Activated T-cell treated with anti-CD3 and anti-CD28 coated beads, Interleukin-2, amount 50 U/mL, for 72 hours (primary cell): ENCODE data around the gene NPC1. TPM values are rescaled to one million over a fixed set of nuclear protein-coding genes. Genes with fewer than 3 reads are reported as not detected.

Experiments used
- ATAC-seq, 2 donors: fragments of 150-1000 bp; cut with Tn5 transposase; replicated peaks in 1 of 2; 2 replicates each; pipeline ENCODE4 v1.10.0; 2021; ENCODE audit warnings: moderate library complexity in 2 of 2, mild to moderate bottlenecking in 1 of 2
- DNase-seq, 2 donors: peaks; one replicate each; pipeline ENCODE4 v3.0.0; 2021 to 2022; ENCODE audit warnings: mixed read lengths in 1 of 2
- H3K27ac Mint-ChIP-seq: one replicate; pipeline ENCODE4 v1.8.0; 2022; ENCODE audit warnings: mild to moderate bottlenecking, moderate library complexity, mixed read lengths
- H3K27me3 Mint-ChIP-seq: one replicate; pipeline ENCODE4 v1.8.0; 2022; ENCODE audit warnings: low read depth, mixed read lengths
- H3K36me3 Mint-ChIP-seq, 2 donors: one replicate each; pipeline ENCODE4 v1.8.0; 2022; ENCODE audit warnings: mixed read lengths in 2 of 2, mild to moderate bottlenecking in 1 of 2; ENCODE audit not compliant: insufficient read depth in 2 of 2
- H3K4me1 Mint-ChIP-seq: one replicate; pipeline ENCODE4 v1.8.0; 2022; ENCODE audit warnings: low read depth, mixed read lengths
- H3K4me3 Mint-ChIP-seq, 2 donors: one replicate each; pipeline ENCODE4 v1.8.0; 2022; ENCODE audit warnings: mild to moderate bottlenecking in 2 of 2, mixed read lengths in 2 of 2, moderate library complexity in 2 of 2
- H3K9me3 Mint-ChIP-seq, 2 donors: one replicate each; pipeline ENCODE4 v1.8.0; 2022; ENCODE audit warnings: mixed read lengths in 2 of 2
- total RNA-seq, 2 donors: library from RNA; stranded (reverse); gene quantifications; one replicate each; pipeline ENCODE4 v1.2.3, GENCODE V29; 2022

NPC1 gene
- total RNA-seq, 2 donors from 2014 or later: 29.3 to 32.4 TPM

GRCh38 chr18:23532848-23533247 is 53.5 kb downstream of the NPC1 start:
- ATAC-seq: no peak
- H3K4me3 Mint-ChIP-seq: no peak overlapping the region
- DNase-seq: no peak
- no peaks in the 10 kb centered on the region for H3K9me3 Mint-ChIP-seq
- H3K36me3 Mint-ChIP-seq: peaks cover 13 to 27% of the 10 kb centered on the region in 2 donors
- no peak overlapping the region for H3K27ac Mint-ChIP-seq
- no peaks in the 10 kb centered on the region for H3K27me3 Mint-ChIP-seq
- peaks cover 12% of the 10 kb centered on the region for H3K4me1 Mint-ChIP-seq

GRCh38 chr18:23531912-23532311 is 54.4 kb downstream of the NPC1 start:
- no peak overlapping the region for H3K4me3 Mint-ChIP-seq
- H3K27me3 Mint-ChIP-seq: no peaks in the 10 kb centered on the region
- no peaks in the 10 kb centered on the region for H3K9me3 Mint-ChIP-seq
- H3K27ac Mint-ChIP-seq: no peak overlapping the region
- H3K4me1 Mint-ChIP-seq: peaks cover 12% of the 10 kb centered on the region
- peaks cover 13 to 24% of the 10 kb centered on the region in 2 donors for H3K36me3 Mint-ChIP-seq
- ATAC-seq (no peak), DNase-seq (no peak)

GRCh38 chr18:23530195-23530594 is 56.1 kb downstream of the NPC1 start:
- Mint-ChIP-seq H3K27me3 (no peaks in the 10 kb centered on the region), H3K4me3 (no peak overlapping the region), H3K9me3 (no peaks in the 10 kb centered on the region), H3K36me3 (peaks cover 8 to 31% of the 10 kb centered on the region in 2 donors), H3K4me1 (peaks cover 12% of the 10 kb centered on the region), H3K27ac (peak overlapping the region; percentile 59)
- DNase-seq (no peak), ATAC-seq (no peak)

- peaks cover 12% of the 10 kb centered on the region for H3K4me1 Mint-ChIP-seq
- H3K27me3 Mint-ChIP-seq: no peaks in the 10 kb centered on the region
- peaks cover 7 to 29% of the 10 kb centered on the region in 2 donors for H3K36me3 Mint-ChIP-seq
- H3K4me3 Mint-ChIP-seq: no peak overlapping the region
- H3K27ac Mint-ChIP-seq: peak overlapping the region; percentile 71
- ATAC-seq: peak; percentile 76 to 93
- H3K9me3 Mint-ChIP-seq: no peaks in the 10 kb centered on the region
- DNase-seq: peak in 1 of 2 donors; percentile 12
These were observed 56.7 kb downstream of the NPC1 start for GRCh38 chr18:23529604-23530003.

- Mint-ChIP-seq H3K27me3 (no peaks in the 10 kb centered on the region), H3K36me3 (peaks cover 7 to 32% of the 10 kb centered on the region in 2 donors), H3K4me3 (no peak overlapping the region), H3K4me1 (peaks cover 15% of the 10 kb centered on the region), H3K9me3 (no peaks in the 10 kb centered on the region), H3K27ac (peak overlapping the region; percentile 71)
- DNase-seq: no peak
- no peak for ATAC-seq
These were observed 57.5 kb downstream of the NPC1 start for GRCh38 chr18:23528580-23529472.

GRCh38 chr18:23526501-23527063 is 59.7 kb downstream of the NPC1 start:
- ATAC-seq: no peak
- Mint-ChIP-seq H3K27me3 (no peaks in the 10 kb centered on the region), H3K27ac (no peak overlapping the region), H3K9me3 (no peaks in the 10 kb centered on the region), H3K4me1 (peaks cover 18% of the 10 kb centered on the region), H3K36me3 (peaks cover 7 to 34% of the 10 kb centered on the region in 2 donors), H3K4me3 (no peak overlapping the region)
- DNase-seq: no peak

GRCh38 chr18:23524213-23524707 is 62.0 kb downstream of the NPC1 start:
- Mint-ChIP-seq H3K27ac (peak overlapping the region; percentile 20), H3K4me1 (peaks cover 10% of the 10 kb centered on the region), H3K36me3 (peaks cover 13 to 35% of the 10 kb centered on the region in 2 donors), H3K27me3 (no peaks in the 10 kb centered on the region), H3K9me3 (no peaks in the 10 kb centered on the region), H3K4me3 (no peak overlapping the region)
- DNase-seq (no peak), ATAC-seq (no peak)

- DNase-seq (no peak), ATAC-seq (no peak)
- Mint-ChIP-seq H3K27ac (peak overlapping the region; percentile 20), H3K36me3 (peaks cover 12 to 35% of the 10 kb centered on the region in 2 donors), H3K9me3 (no peaks in the 10 kb centered on the region), H3K4me3 (no peak overlapping the region), H3K27me3 (no peaks in the 10 kb centered on the region), H3K4me1 (peaks cover 6% of the 10 kb centered on the region)
These were observed 62.7 kb downstream of the NPC1 start for GRCh38 chr18:23523429-23524212.

- peaks cover 10 to 41% of the 10 kb centered on the region in 2 donors for H3K36me3 Mint-ChIP-seq
- H3K4me3 Mint-ChIP-seq: no peak overlapping the region
- H3K27me3 Mint-ChIP-seq: no peaks in the 10 kb centered on the region
- no peak for DNase-seq
- no peak for ATAC-seq
- no peaks in the 10 kb centered on the region for H3K9me3 Mint-ChIP-seq
- peak overlapping the region; percentile 64 for H3K27ac Mint-ChIP-seq
- peaks cover 6% of the 10 kb centered on the region for H3K4me1 Mint-ChIP-seq
These were observed 64.4 kb downstream of the NPC1 start for GRCh38 chr18:23521907-23522306.

GRCh38 chr18:23521271-23521670 is 65.0 kb downstream of the NPC1 start:
- Mint-ChIP-seq H3K9me3 (no peaks in the 10 kb centered on the region), H3K4me1 (peaks cover 6% of the 10 kb centered on the region), H3K27ac (no peak overlapping the region), H3K4me3 (no peak overlapping the region), H3K36me3 (peaks cover 10 to 38% of the 10 kb centered on the region in 2 donors), H3K27me3 (no peaks in the 10 kb centered on the region)
- ATAC-seq (no peak), DNase-seq (no peak)

GRCh38 chr18:23519734-23520133 is 66.6 kb downstream of the NPC1 start:
- no peak for ATAC-seq
- peaks cover 14% of the 10 kb centered on the region for H3K4me1 Mint-ChIP-seq
- H3K27ac Mint-ChIP-seq: peak overlapping the region; percentile 60
- peaks cover 13 to 38% of the 10 kb centered on the region in 2 donors for H3K36me3 Mint-ChIP-seq
- no peaks in the 10 kb centered on the region for H3K27me3 Mint-ChIP-seq
- H3K4me3 Mint-ChIP-seq: no peak overlapping the region
- no peak for DNase-seq
- no peaks in the 10 kb centered on the region for H3K9me3 Mint-ChIP-seq

GRCh38 chr18:23515911-23516546 is 70.3 kb downstream of the NPC1 start:
- Mint-ChIP-seq H3K27me3 (no peaks in the 10 kb centered on the region), H3K27ac (peak overlapping the region; percentile 27), H3K4me3 (no peak overlapping the region), H3K4me1 (peaks cover 16% of the 10 kb centered on the region), H3K36me3 (peaks cover 10 to 34% of the 10 kb centered on the region in 2 donors), H3K9me3 (no peaks in the 10 kb centered on the region)
- ATAC-seq: peak; percentile 94 to 95
- DNase-seq: peak; percentile 74 to 76
